GM23248 (cell line): ENCODE data around the gene RBFOX1.

Experiments
- EZH2 ChIP-seq: fragments of 200-600 bp; sonication (generic); IDR thresholded peaks from 2 replicates; pipeline ENCODE4 v1.6.1; 2018; ENCODE audit warnings: antibody characterized with exemption, mild to moderate bottlenecking; ENCODE audit not compliant: insufficient read depth, poor library complexity, severe bottlenecking
- EZH2phosphoT487 ChIP-seq: fragments of 200-600 bp; sonication (generic); IDR thresholded peaks from 2 replicates; pipeline ENCODE4 v1.6.1; 2018; ENCODE audit warnings: antibody characterized with exemption, moderate library complexity, mild to moderate bottlenecking, low read depth; ENCODE audit not compliant: insufficient read depth

GRCh38 chr16:7713244-7713643, 380.6 kb downstream of the RBFOX1 start:
- TF ChIP-seq EZH2 (no peak), EZH2phosphoT487 (no peak)
